Middle frontal gyrus (tissue), 1 donor: ENCODE data around the gene COL6A3.

ENCODE experiments used
- DNase-seq: peaks from one replicate; pipeline ENCODE4 v3.0.0-alpha.2; 2015; ENCODE audit warnings: low spot score; ENCODE audit errors: extremely low spot score

COL6A3 gene, protein sequence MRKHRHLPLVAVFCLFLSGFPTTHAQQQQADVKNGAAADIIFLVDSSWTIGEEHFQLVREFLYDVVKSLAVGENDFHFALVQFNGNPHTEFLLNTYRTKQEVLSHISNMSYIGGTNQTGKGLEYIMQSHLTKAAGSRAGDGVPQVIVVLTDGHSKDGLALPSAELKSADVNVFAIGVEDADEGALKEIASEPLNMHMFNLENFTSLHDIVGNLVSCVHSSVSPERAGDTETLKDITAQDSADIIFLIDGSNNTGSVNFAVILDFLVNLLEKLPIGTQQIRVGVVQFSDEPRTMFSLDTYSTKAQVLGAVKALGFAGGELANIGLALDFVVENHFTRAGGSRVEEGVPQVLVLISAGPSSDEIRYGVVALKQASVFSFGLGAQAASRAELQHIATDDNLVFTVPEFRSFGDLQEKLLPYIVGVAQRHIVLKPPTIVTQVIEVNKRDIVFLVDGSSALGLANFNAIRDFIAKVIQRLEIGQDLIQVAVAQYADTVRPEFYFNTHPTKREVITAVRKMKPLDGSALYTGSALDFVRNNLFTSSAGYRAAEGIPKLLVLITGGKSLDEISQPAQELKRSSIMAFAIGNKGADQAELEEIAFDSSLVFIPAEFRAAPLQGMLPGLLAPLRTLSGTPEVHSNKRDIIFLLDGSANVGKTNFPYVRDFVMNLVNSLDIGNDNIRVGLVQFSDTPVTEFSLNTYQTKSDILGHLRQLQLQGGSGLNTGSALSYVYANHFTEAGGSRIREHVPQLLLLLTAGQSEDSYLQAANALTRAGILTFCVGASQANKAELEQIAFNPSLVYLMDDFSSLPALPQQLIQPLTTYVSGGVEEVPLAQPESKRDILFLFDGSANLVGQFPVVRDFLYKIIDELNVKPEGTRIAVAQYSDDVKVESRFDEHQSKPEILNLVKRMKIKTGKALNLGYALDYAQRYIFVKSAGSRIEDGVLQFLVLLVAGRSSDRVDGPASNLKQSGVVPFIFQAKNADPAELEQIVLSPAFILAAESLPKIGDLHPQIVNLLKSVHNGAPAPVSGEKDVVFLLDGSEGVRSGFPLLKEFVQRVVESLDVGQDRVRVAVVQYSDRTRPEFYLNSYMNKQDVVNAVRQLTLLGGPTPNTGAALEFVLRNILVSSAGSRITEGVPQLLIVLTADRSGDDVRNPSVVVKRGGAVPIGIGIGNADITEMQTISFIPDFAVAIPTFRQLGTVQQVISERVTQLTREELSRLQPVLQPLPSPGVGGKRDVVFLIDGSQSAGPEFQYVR (N-terminal part only)

DNA sequence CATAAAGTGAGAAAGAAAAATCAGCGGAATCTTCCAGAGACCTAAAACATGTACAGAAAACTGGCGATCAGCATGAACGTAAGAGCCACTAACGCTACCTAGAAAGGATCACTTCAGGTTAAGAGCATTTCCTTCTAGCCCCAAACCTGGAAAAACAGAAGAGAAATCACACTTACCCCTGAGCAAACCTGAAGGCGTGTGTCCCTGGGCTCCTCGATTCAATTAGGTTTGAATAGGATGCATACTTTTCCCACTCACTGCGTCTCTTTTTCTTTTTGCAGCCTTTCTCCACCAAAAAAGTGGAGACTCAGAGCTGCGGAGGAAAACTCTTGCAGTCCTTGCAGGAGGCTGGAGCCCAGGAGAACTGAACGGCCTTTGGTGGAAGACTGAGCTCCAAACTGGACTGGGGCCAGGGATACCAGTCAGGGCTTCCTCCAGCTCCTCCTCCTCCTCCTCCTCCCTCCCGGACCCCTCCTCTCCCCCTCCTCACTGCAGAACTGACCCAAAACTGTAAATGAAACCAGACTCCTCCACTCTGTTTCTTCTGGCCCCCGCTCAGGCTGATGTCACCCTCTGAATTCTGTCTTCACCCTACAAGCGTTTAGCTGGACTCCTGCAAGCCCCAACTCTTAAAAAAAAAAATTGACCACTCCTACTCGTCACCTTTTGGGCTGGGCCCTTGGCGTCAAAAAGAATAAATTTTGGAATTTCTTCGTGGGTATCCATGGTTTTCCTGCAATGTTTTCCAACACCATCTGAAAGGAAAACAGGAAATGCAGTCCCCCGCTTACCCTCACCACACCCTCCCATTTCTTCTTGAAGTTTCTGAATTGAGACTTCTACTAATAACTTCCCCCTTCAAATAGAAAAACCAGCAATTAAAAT, at the start of gene COL6A3:
TSS of gene COL6A3 (minus strand) at position 388 of the 885 bp plus-strand sequence. CDS start 17,347 bp downstream, outside the sequence.
- DNase-seq, result no peak

DNA sequence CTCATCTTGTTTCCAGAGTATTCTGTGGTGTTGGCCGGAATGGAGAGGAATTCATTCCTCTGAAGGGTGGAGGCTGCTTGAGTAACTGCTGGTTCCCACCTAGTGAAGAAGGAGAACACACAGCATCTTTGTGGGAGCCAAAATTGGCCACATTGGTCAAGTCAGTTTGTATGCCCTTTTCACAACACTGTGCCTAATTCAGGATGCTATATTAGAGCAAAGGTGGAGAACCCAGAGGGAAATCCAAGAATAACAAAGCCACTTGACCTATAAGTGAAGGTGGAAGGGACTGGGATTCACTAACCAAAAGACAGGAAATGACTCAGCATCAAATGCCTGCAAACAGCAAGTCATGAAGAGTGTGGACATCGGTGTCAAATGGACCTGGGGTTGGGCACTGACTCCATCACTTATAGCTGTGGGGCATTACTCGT, 45.8 kb upstream of the COL6A3 start:
- no peak for DNase-seq

DNA sequence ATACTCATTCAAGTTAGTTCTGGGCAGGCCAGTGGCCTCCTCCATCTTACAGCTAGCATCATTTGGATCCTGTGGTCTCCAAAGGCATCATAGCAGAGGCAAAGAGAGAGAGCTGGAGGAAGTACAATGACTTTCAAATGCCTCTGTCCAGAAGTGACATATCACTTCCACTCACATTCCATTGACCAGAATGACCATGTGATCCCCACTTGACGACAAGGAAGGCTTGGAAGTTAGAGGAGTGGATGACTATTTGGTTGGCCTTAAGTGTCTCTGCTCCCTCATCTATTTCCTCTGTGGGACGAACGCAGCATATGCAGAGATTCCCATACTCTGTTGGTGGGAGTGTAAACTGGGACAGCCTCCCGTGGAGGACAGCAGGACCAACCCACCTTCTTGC, 45.3 kb upstream of the COL6A3 start:
- DNase-seq, result no peak

DNA sequence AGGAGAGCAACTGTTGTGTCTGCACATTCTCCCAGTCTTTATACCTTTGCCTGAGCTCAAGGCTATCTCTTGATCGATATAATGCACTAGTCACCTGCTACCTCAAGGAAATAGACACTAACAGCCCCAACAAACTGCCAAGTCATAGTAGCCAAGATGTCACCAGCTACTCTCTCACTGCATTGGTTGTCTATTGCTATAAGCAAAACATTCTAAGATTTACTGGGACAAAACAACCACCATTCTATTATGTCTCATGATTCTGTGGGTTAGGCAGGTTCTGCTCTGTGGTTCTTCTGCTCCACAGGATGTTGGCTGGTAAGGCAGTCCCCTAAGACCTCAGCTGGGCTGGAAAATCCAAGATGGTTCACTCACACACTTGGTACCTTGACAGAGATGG, 44.6 kb upstream of the COL6A3 start:
- no peak for DNase-seq

DNA sequence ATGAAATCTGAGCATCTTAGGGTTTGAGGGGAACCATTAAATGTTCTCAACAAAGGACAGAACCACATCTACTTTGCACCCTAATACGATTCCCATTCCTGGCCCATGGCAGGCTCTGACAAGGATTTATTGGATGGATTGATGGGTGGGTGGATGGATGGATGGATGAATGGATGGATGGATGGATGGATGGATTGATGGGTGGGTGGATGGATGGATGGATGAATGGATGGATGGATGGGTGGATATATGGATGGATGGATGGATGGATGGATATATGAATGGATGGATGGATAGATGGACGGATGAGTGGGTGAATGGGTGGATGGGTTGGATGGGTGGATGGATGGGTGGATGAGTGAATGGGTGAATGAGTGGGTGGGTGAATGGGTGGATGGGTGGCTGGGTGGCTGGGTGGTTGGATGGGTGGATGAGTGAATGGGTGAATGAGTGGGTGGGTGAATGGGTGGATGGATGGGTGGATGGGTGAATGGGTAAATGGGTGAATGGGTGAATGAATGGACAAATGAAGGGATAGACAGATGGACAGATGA, 43.5 kb upstream of the COL6A3 start:
- no peak for DNase-seq

DNA sequence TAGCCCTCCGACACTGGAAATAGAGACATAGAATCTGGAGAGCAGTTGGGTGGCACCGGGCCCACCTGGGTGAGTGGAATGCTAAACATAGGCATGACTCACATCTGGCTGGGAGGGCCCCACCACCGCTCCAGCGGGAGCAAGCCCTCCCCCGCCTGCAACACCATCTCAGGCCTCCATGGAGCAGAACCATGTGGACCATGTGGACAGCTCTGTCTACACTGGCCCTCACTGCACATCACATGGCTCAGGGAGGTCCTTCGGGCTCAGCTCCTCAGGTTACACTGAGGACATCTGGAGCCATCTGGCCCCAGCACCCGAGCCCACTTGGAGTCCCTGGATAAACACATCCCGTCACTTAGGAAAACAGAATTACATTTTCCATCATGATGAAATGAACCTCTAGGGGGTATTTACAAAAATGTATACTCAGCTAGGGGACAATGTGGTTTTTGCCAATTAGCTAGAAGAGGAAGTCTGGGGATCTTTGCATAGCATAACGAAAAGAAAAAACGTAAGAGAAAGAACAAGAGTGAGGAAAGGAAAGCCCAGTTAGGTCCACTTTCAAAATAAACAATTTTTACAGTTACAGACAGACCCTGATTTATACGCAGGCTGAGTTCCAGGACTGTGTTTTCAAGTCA, 42.4 kb upstream of the COL6A3 start:
- DNase-seq, result no peak

DNA sequence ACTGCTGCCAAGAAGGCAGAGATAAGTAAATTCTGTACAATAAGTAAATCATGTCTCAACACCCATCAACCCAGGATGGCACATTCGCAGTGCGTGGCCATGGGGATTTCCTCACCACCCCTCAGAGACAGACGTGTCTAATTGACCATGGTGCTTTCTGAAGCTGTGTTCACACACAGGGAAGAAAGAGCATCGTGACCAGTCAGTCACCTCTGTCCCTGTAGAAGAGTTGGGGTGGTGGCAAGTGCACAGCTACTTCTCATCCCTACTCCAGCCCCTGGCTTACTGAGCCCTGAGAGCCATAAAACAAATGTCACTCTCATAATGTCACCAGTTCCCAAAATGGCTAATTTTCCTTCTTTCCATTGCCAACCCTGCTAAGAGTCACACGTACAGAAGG, 41.8 kb upstream of the COL6A3 start:
- no peak for DNase-seq

DNA sequence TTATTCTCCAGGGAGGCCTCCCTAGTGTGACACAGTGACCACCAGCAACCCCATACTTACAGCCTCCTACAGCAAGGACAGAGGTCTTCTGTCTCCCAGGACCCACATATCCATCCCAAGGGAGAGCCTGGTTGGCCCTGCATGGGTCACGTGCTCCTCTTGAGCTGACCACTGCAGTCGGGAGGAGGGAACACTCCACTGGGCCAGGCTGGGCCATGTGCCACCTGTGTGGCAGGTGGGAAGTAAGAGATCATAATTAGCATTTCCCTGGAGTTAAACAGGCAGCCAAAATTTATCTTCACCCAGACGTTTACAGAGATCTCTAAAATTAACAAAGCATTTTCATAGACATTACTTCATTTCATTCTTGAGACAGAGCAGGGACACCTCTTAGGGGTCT, 39.7 kb upstream of the COL6A3 start:
- DNase-seq, result no peak

DNA sequence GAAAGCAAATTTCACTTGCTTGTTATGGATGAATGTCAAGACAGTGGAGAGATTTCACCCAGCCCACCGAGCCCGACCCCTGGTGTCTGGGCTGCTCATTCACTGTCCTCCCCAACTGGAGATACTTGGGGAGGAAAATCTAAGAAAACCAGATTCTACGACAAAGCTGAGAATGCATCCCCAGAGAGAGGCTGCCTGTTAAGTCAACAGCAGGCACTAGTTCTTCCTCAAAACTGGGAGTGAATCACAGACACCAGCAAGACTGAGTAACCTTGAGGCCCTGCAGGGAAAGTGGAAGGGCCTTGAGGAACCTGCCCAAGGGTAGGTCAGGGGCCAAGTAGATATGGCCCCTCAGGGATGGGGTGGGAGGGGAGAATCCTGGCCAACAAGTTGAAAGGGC, 38.9 kb upstream of the COL6A3 start:
- DNase-seq, result no peak

DNA sequence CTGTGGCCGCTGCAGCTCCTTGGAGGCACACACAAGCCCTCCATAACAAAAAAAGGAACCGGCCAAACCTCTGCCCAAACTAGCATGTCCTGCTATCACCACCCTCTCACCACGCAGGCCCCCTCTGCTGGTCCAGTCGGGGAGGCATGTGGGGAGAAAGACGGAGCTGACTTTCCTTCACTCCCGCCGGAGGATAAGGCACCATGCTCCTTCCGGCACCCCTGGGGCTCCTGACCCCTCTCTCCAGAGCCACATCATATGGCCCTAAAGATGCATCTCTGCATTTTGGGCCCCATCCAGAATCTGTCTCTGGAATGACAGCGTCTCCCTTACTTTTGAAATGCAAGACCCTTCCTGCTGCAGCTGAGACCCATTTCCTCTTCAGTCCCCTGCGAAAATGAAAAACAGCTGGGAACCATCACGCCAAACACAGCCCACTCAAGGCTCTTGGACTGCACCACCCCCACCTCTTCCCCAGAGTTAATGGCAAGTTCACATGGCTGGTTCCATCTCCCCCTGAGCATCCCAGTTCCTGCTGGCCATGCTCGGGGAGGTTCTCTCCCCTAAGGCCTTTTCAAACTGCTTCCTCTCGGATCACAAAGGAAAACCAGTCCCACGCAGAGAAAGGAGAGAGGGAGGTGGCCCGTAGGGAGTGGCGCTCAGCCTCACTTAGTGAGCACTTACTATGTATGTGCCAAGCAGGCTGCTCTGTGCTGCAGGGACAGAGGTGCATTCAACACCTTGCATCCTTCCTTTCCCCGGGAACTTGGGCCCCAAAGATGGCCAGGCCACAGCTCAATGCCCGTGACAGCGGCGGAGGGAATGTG, 37.9 kb upstream of the COL6A3 start:
- DNase-seq, result no peak

DNA sequence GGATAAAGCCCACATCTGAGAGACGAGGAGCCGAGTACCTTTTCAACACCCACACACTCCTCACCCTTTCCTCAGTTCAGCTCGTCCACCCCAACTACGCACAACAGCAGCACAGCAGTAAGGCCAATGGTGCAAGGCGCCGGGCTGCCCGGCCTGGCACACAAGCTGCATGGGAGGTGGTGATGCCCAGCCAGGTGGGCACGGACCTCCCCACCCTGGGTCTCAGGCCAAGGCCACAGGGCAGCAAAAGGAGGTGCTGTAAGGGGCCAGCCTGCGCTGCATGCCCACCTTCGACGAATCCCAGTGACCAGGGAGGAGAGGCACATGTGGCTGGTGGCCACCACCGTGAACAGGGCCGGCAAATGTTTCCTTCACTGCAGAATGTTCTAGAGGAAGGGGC, 36.6 kb upstream of the COL6A3 start:
- DNase-seq, result no peak

DNA sequence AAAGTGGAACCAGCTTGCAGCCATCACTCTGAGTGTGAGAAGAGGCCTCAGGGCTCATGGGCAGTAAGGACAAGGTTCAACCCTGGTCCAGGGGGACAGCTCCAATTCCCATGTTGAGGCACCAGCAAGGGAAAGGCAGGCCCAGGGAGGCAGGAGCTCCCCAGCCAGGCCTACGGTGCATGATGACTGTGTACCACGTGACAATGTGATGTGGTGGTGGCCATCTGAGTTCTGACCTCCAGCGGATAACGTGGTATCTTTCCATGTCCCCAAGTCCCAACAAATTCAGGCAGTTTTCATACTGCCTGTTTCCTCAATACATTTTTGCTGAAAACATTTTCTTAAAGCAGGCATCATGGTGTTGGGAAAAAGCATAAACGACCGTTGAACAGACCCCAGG, 36.1 kb upstream of the COL6A3 start:
- no peak for DNase-seq

DNA sequence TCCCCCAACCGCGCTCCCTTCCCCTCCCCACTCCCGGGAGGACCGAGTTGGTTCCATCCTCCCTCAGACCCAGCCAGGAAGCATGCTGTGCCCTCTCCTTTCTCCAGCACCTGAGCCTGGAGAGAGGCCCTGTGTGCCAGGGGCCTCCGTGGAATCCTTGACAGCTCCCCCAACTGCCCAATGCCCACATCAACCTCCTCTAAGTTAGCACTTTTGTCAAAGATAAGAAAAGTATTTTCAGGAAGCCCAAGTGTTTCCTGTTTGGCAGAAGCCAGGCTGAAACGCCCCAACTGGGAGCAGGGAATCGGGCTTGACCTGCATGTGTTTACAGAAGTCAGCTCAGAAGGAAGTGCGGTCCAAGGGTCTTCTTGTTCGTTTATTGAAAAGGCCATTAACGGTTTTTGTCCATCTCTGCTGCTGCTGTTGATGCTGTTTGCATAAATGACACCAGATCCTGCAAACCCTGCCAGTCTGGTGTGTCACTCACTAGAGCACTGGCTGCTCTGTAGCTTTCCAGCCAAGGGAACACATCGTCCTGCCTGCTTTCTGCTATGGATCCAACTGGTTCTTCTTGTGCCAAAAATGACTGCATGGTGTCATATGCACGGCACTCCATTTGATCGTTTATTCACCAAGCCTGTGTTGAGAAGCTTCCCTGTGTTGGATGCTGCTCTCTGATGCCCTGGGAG, 35.4 kb upstream of the COL6A3 start:
- no peak for DNase-seq

DNA sequence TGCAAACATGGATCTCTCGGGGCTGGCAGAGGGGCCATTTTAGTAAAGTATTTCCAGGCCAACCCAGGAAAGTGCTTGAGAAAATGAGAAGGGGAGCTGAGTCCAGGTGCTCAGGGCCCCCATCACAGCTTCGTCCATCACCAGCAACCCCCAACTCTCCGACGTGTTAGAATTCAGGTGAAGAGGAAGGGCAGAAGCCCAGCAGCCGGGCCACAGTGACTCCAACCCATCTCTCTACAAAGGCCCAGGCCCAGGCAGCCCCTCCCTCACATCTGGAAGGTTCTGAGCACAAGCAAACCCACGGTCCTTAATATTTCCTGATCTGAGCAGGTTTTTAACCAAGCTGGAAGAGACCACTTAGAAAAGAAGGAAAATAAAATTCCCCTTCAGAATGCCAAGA, 34.7 kb upstream of the COL6A3 start:
- no peak for DNase-seq

DNA sequence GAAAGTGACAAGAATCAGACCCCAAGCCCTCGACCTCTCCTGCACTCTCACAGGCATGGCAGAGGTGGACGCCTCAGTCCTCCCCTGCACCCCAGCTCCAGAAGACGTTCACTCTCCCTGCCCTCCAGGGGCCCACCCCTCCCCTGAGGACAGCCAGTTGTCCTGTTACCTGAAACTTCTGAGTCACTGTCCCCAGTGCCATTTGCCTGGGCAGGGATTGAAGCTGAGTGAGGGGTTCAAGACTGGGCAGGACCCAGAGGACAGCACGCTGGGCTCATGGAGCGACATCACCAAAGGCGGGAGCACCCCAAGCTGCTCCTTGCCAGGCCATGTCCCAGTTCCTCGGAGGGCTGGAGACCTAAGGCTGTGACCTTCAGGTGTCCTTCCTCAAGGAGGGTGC, 34.2 kb upstream of the COL6A3 start:
- DNase-seq, result no peak

DNA sequence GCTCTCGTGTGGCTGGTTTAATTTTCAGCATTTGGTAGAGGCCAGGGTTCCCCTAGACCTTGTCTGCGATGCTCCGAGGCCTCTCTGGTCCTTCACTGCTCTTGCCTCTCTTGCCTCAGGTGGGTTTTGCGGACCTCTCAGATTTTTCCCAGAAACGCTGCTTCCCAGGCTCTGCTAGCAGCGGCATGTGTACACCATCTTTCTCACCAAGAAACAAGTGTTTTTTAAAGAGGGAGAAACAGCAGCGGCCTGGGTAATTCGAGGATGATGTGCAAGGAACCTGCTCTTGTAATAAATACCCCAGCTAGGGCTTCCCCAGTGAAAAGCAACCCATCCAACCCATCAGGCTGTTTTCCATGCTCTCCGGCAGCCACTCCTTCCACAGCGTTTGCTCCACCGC, 33.5 kb upstream of the COL6A3 start:
- DNase-seq, result no peak

DNA sequence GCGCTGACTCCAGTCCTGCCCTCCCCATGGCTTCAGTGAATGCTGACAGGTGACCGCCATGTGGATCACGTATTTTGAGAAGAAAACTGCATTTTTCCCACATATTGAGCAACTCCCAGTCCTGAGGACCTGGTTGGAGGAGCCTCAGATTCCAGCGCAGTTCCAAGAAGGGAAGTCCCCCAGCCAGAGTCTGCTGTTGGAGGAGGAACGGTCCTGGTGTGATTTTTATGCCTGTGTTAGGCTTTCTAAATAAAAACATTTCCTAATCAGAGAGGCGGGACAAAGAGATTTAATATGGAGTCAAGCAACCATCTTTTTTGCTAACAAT, 32.3 kb upstream of the COL6A3 start:
- DNase-seq, result no peak

DNA sequence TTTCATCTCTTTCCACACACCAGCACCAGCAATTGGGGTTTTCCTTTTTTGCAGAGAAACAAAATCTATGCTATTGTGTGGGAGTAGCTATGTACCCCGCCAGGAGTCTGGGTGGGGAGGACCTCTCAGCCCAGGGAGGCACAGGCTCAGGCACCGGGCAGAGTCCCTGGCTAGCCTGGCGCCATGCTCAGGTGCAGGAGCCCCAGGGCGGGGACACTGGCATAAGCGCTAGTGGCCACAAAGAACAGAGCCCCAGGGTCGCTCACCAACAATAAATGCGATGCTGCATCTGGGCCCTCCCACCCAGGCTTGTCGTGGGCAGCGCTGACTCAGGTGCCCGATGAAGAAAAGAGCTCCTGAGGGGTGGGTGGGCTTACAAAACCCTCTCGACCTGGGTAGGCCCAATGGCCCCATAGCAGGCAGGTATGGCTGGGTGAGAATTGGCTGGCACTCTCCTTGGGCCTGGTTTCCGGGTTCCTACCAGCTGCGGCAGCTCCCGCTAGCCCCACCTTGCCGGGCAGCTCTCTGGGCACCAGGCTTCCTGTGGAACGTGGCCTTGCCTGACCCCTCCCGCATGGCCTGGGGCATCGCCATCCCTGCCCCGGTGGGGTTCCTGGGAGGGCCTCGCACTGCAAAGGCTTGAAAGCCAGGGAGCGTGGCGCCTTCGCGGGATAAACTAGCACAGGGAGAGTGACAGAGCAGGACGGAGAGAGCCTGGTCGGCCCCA, 31.8 kb upstream of the COL6A3 start:
- DNase-seq, result no peak
